ENCODE measurements around the gene NADSYN1.

Gene NADSYN1

DNA sequence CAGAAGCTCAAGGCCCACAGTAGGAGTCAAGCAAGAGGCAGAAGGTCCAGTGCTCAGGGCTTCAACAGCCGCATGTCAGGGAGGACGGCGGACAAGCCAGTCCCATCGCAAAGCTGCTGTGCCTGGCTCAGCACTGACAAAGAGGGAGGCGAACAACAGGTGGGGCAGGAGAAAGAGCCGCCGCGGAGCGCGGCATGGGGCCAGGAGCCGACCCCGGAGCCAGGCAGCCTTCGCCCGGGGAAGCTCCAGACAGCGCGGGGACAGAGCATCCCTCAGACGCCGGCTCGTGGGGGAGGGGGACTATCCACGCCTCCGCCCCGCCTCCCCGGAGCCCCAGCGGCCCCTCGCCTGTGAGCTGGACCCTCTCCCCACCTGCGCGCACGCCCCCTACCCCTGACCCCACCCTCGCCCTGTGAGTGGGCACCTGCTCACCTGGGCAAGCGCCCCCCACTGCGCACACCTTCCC lies 5.2 kb upstream of the NADSYN1 start:
- Histone ChIP-seq H3K4me3 (ENCODE audit: low read depth, low read length) (peak overlapping the region; percentile 94), H3K4me1 (peaks cover 11% of the 10 kb centered on the region), H3K9me3 (no peaks in the 10 kb centered on the region), H3K36me3 (peaks cover 40% of the 10 kb centered on the region), H3K27me3 (no peaks in the 10 kb centered on the region)
- TF ChIP-seq, protein P1, sequence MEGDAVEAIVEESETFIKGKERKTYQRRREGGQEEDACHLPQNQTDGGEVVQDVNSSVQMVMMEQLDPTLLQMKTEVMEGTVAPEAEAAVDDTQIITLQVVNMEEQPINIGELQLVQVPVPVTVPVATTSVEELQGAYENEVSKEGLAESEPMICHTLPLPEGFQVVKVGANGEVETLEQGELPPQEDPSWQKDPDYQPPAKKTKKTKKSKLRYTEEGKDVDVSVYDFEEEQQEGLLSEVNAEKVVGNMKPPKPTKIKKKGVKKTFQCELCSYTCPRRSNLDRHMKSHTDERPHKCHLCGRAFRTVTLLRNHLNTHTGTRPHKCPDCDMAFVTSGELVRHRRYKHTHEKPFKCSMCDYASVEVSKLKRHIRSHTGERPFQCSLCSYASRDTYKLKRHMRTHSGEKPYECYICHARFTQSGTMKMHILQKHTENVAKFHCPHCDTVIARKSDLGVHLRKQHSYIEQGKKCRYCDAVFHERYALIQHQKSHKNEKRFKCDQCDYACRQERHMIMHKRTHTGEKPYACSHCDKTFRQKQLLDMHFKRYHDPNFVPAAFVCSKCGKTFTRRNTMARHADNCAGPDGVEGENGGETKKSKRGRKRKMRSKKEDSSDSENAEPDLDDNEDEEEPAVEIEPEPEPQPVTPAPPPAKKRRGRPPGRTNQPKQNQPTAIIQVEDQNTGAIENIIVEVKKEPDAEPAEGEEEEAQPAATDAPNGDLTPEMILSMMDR (IDR thresholded peaks at IDR 0.05; ENCODE audit: low read depth, low read length) = no peak
- peak; percentile 45 for DNase-seq

DNA sequence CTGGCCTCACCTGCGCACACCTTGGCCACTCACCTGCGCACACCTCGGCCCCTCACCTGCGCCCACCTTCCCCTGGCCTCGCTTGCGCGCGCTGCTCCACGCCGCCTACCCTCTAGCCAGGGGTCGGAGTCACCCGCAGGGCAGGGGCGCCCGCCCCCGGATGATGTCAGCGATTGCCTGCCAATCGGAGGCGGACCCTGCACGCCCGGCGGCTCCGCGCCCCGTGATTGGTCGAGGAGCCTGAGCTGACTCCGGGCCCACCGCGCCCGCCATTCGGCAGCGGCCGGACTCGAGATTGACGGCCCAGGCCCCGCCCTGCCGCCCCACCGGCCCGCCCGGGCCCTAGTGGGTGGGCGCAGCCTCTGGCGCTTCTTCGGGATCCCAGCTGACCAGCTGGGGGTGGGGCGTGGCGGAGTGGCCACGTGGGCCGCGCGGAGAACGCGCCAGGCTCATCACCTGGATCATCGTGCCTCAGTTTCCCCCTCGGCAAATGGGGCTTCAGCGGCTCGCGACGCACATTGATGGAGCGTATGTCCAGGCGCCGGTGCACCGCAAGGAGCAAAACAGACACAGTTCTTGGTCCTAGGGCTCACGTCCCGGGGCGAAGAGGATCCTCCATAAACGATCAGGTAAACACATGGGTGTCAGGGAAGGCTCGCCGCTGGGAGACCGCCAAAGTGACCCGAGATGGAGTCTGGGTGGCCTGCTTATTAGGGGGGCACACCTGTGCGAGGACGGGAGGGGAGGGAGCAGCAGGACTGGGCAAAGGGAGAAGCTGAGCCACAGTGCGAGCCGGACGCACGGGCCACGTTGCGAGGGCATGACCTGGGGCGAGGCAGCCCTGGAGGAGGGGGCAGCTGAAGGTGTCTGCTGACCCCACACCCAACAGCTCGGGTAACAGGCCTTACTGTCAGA lies 4.5 kb upstream of the NADSYN1 start, which contains the start of gene DHCR7:
Gene DHCR7 (minus strand): TSS at position 137 of the 915 bp plus-strand sequence. CDS start 3,441 bp downstream, outside the sequence.
- Histone ChIP-seq H3K4me3 (ENCODE audit: low read depth, low read length) (peak within 1 kb of the TSS; percentile 94), H3K27me3 (no peaks in the 10 kb centered on the region), H3K4me1 (peaks cover 11% of the 10 kb centered on the region), H3K36me3 (peaks cover 33% of the 10 kb centered on the region), H3K9me3 (no peaks in the 10 kb centered on the region)
- DNase-seq = peak; percentile 99
- TF ChIP-seq, protein P1 (IDR thresholded peaks at IDR 0.05; ENCODE audit: low read depth, low read length) = no peak

DNA sequence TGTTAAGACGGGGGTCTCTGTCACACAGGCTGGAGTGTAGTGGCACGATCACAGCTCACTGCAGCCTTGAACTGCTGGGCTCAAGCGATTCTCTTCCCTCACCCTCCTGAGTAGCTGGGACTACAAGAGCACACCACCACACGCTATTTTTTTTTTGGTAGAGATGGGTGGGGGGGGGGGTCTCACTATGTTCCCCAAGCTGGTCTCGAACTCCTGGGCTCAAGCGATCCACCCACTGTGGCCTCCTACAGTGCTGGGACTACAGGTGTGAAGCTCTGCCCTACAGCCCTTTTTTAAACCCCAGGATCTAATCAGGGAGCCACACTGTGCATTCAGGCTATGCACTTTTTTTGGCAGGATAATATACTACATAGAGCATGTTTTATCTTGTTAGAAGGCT lies 3.4 kb upstream of the NADSYN1 start:
- H3K9me3 ChIP-seq = no peaks in the 10 kb centered on the region
- peaks cover 11% of the 10 kb centered on the region for H3K4me1 ChIP-seq
- peak overlapping the region; percentile 94 for H3K4me3 ChIP-seq (ENCODE audit: low read depth, low read length)
- no peaks in the 10 kb centered on the region for H3K27me3 ChIP-seq
- DNase-seq = no peak
- TF ChIP-seq, protein P1 (IDR thresholded peaks at IDR 0.05; ENCODE audit: low read depth, low read length) = no peak
- H3K36me3 ChIP-seq = peaks cover 25% of the 10 kb centered on the region

DNA sequence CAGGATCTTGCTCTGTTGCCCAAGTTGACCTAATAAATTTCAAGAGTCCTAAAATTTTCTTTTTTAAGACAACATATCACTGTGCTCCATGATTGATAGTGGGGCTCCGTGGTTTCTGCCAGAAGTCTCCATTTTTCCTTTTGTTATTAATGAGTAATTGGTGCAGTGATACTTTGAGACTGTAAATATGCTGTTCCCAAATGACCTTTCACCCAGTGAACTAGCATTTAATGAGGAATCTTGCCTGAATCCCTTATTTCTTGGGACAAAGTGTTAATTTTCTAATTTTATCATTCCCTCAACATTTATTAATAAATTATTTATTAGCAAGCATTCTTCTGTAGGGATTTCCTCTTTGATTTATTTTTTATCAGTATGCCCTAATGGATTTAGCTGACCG lies 2.5 kb upstream of the NADSYN1 start:
- TF ChIP-seq, protein P1 (IDR thresholded peaks at IDR 0.05; ENCODE audit: low read depth, low read length) = no peak
- peaks cover 16% of the 10 kb centered on the region for H3K36me3 ChIP-seq
- no peaks in the 10 kb centered on the region for H3K9me3 ChIP-seq
- no peak for DNase-seq
- no peaks in the 10 kb centered on the region for H3K27me3 ChIP-seq
- H3K4me3 ChIP-seq (ENCODE audit: low read depth, low read length) = peak overlapping the region; percentile 94
- H3K4me1 ChIP-seq = peaks cover 11% of the 10 kb centered on the region

DNA sequence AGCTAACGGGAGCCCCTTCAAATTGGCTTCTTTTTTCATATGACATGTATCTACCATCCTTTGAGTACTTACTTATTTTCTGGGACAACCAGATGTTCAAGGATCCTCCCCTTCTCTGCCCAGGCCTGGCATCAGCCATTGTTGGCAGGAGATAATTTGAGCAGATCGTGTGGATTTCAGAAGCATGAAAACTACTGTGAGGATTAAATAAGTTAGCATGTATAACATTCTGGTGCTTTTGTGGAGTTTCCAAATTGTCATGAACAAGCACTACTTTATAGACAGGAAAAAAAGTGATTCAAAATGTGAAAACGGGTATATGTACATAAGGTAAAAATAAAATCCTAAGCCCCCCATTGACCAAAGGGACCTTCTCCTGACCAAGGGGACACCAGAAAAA lies 2.1 kb upstream of the NADSYN1 start:
- Histone ChIP-seq H3K4me1 (peaks cover 11% of the 10 kb centered on the region), H3K36me3 (peaks cover 12% of the 10 kb centered on the region), H3K27me3 (no peaks in the 10 kb centered on the region), H3K9me3 (no peaks in the 10 kb centered on the region), H3K4me3 (ENCODE audit: low read depth, low read length) (peak overlapping the region; percentile 94)
- no peak for DNase-seq
- TF ChIP-seq, protein P1 (IDR thresholded peaks at IDR 0.05; ENCODE audit: low read depth, low read length) = no peak

Data from BE2C (cell line).